SU-DHL-6 (cell line): ENCODE results near the gene AGAP1.

Experiments used
- H2AFZ ChIP-seq: fragments of 200-600 bp; sonication (generic); 2 replicates; pipeline ENCODE4 v1.6.1; 2014; ENCODE audit warnings: low read depth, mild to moderate bottlenecking, moderate library complexity, mixed read lengths, antibody characterized with exemption, low read length; ENCODE audit not compliant: severe bottlenecking
- H3F3A ChIP-seq: fragments of 200-600 bp; shearing (Covaris generic); 2 replicates; pipeline ENCODE4 v1.6.0; 2016; ENCODE audit warnings: antibody characterized with exemption, mild to moderate bottlenecking; ENCODE audit not compliant: insufficient read depth
- H3K27ac ChIP-seq: fragments of 200-600 bp; sonication (generic); 2 replicates; pipeline ENCODE4 v1.5.1; 2016; ENCODE audit warnings: low read depth, mild to moderate bottlenecking, low read length, moderate library complexity, mixed read lengths
- H3K27me3 ChIP-seq: fragments of 200-600 bp; sonication (generic), shearing (Covaris generic); 2 replicates; pipeline ENCODE4 v1.6.0; 2014; ENCODE audit warnings: mild to moderate bottlenecking, low read length
- H3K36me3 ChIP-seq: fragments of 200-600 bp; sonication (generic); 2 replicates; pipeline ENCODE4 v1.6.1; 2014; ENCODE audit warnings: mild to moderate bottlenecking, low read length, mixed read lengths
- H3K4me2 ChIP-seq: fragments of 300-600, 200-600 bp; shearing (Covaris generic), sonication (generic); 2 replicates; pipeline ENCODE4 v1.6.0; 2014; ENCODE audit warnings: low read length, low read depth, mild to moderate bottlenecking; ENCODE audit not compliant: poor library complexity, severe bottlenecking
- H3K4me3 ChIP-seq: fragments of 200-600 bp; sonication (generic); 2 replicates; pipeline ENCODE4 v1.5.1; 2014; ENCODE audit warnings: antibody characterized with exemption, low read length, mild to moderate bottlenecking, mixed read lengths; ENCODE audit not compliant: insufficient read depth, poor library complexity, severe bottlenecking
- H3K79me2 ChIP-seq: fragments of 200-600 bp; sonication (generic); 2 replicates; pipeline ENCODE4 v1.6.1; 2014; ENCODE audit warnings: mild to moderate bottlenecking, low read length, moderate library complexity; ENCODE audit not compliant: insufficient read depth
- H3K9ac ChIP-seq: fragments of 200-600 bp; sonication (generic); 2 replicates; pipeline ENCODE4 v1.7.0; 2014; ENCODE audit warnings: mild to moderate bottlenecking, low read length
- H3K9me2 ChIP-seq: fragments of 200-600 bp; sonication (generic); replicated peaks from 2 replicates; pipeline ENCODE4 v1.6.1; 2014; ENCODE audit warnings: low read length; ENCODE audit not compliant: insufficient read depth
- H3K9me3 ChIP-seq: fragments of 200-600 bp; sonication (generic); 2 replicates; pipeline ENCODE4 v1.6.1; 2014; ENCODE audit warnings: low read length, mixed read lengths; ENCODE audit not compliant: insufficient read depth
- H4K20me1 ChIP-seq: fragments of 200-600 bp; sonication (generic); 2 replicates; pipeline ENCODE4 v1.6.1; 2014; ENCODE audit warnings: low read depth, mild to moderate bottlenecking, antibody characterized with exemption, low read length, moderate library complexity, mixed read lengths
- EZH2phosphoT487 ChIP-seq: fragments of 200-600 bp; sonication (generic), shearing (Covaris generic); conservative IDR thresholded peaks from 2 replicates; pipeline ENCODE4 v1.6.1; 2018; ENCODE audit warnings: mild to moderate bottlenecking, antibody characterized with exemption, low read length, moderate library complexity, mixed read lengths
- TF ChIP-seq, protein P1 (sequence below): fragments of 200-600 bp; sonication (generic); IDR thresholded peaks from one replicate; pipeline ENCODE4 v1.5.1; 2017; ENCODE audit warnings: antibody characterized with exemption, mild to moderate bottlenecking, low read length, moderate library complexity; ENCODE audit not compliant: insufficient read depth, poor library complexity, severe bottlenecking

AGAP1 gene

DNA sequence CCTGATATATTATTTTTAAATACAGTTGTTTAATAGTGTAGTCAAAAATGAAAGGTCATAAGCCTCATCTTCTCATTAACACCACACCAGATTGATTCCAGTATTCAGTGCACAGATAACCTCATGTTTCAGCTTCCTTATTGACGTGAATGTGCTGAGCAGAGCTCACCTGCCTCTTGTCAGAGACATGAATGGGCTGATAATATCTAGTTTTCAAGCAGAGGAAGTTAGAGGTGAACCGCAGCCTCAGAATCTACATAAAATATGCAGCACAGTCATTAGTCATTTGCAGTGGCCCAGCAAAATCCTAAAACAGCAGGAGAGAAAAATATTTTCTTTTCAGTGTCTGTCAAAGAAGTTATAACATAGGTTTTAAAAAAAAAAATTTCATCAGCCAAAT, 458.1 kb downstream of the AGAP1 start:
- no peak overlapping the region for H2AFZ ChIP-seq
- no peaks in the 10 kb centered on the region for H3K36me3 ChIP-seq
- H3F3A ChIP-seq, result no peaks in the 10 kb centered on the region
- no peaks in the 10 kb centered on the region for H3K9me2 ChIP-seq
- no peaks in the 10 kb centered on the region for H3K27me3 ChIP-seq
- H4K20me1 ChIP-seq, result no peaks in the 10 kb centered on the region
- TF ChIP-seq, protein P1, sequence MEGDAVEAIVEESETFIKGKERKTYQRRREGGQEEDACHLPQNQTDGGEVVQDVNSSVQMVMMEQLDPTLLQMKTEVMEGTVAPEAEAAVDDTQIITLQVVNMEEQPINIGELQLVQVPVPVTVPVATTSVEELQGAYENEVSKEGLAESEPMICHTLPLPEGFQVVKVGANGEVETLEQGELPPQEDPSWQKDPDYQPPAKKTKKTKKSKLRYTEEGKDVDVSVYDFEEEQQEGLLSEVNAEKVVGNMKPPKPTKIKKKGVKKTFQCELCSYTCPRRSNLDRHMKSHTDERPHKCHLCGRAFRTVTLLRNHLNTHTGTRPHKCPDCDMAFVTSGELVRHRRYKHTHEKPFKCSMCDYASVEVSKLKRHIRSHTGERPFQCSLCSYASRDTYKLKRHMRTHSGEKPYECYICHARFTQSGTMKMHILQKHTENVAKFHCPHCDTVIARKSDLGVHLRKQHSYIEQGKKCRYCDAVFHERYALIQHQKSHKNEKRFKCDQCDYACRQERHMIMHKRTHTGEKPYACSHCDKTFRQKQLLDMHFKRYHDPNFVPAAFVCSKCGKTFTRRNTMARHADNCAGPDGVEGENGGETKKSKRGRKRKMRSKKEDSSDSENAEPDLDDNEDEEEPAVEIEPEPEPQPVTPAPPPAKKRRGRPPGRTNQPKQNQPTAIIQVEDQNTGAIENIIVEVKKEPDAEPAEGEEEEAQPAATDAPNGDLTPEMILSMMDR, result no peak
- no peak for TF ChIP-seq EZH2phosphoT487
- no peaks in the 10 kb centered on the region for H3K9me3 ChIP-seq
- no peak overlapping the region for H3K27ac ChIP-seq
- H3K79me2 ChIP-seq, result no peaks in the 10 kb centered on the region
- H3K4me2 ChIP-seq, result no peak overlapping the region
- no peak overlapping the region for H3K9ac ChIP-seq
- H3K4me3 ChIP-seq, result no peak overlapping the region

DNA sequence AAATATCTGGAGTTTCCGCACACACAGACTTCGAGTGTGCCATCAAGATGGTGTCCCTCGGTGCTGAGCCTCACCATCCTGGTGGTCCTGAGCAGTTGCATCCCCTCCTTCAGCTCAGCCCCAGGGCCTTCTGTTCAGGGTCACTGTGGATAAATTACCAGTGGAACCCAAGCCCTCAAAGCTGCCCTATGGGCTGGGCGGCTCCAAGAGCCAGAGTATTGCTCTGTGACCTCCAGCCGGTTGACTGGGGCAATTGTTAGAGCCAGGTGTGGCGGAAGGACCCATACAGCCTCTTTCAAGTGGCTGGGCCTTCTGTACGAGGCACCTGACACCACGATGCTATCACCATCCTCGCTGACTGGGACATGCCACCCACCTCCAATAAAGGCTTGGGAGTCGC, 458.9 kb downstream of the AGAP1 start:
- no peak overlapping the region for H3K9ac ChIP-seq
- no peak overlapping the region for H3K27ac ChIP-seq
- no peak overlapping the region for H2AFZ ChIP-seq
- H3K36me3 ChIP-seq, result no peaks in the 10 kb centered on the region
- H3K4me3 ChIP-seq, result no peak overlapping the region
- H3K27me3 ChIP-seq, result no peaks in the 10 kb centered on the region
- no peaks in the 10 kb centered on the region for H3K79me2 ChIP-seq
- no peaks in the 10 kb centered on the region for H4K20me1 ChIP-seq
- no peaks in the 10 kb centered on the region for H3K9me2 ChIP-seq
- H3K4me2 ChIP-seq, result no peak overlapping the region
- TF ChIP-seq, protein P1, result no peak
- no peak for TF ChIP-seq EZH2phosphoT487
- H3F3A ChIP-seq, result no peaks in the 10 kb centered on the region
- H3K9me3 ChIP-seq, result no peaks in the 10 kb centered on the region

DNA sequence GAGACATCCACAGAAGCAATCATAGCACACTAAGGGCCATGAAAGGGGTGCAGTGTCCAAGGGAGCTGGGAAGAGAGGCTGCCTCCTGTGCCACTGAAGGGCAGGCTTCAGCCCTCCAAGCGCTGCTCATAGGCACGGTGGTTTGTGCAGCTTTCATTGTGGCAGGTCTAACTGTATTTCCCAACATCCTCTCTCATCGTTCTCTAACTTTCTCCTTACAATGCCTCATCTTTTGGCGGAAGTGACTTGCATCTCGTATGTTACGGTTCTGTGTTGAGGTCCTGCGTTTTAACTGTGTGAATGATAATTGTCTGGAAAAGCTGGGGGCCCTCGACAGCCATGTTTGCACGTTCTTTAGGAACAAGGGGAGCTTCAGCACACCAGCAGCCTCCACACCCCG, 460.4 kb downstream of the AGAP1 start:
- no peaks in the 10 kb centered on the region for H3K79me2 ChIP-seq
- H3K27me3 ChIP-seq, result no peaks in the 10 kb centered on the region
- H4K20me1 ChIP-seq, result no peaks in the 10 kb centered on the region
- no peak for TF ChIP-seq EZH2phosphoT487
- TF ChIP-seq, protein P1, result no peak
- no peak overlapping the region for H3K27ac ChIP-seq
- H3K36me3 ChIP-seq, result no peaks in the 10 kb centered on the region
- no peak overlapping the region for H3K4me3 ChIP-seq
- no peaks in the 10 kb centered on the region for H3F3A ChIP-seq
- no peak overlapping the region for H3K4me2 ChIP-seq
- H2AFZ ChIP-seq, result no peak overlapping the region
- no peaks in the 10 kb centered on the region for H3K9me2 ChIP-seq
- H3K9ac ChIP-seq, result no peak overlapping the region
- no peaks in the 10 kb centered on the region for H3K9me3 ChIP-seq
